H1 (cell line): ENCODE measurements around the gene THRB. TPM values are rescaled to one million over a fixed set of nuclear protein-coding genes. Genes with fewer than 3 reads are reported as not detected.

Experiments
- polyA plus RNA-seq, 7 experiments: library from polyadenylated mRNA; depleted of rRNA in 3 of 7; stranded (reverse) in 5 of 7; unstranded in 2 of 7; fragments of >200 nt in 5 of 7; fragments of 200-250 nt in 2 of 7; gene quantifications; 1 replicate in 5 of 7; 2 replicates in 1 of 7; 4 replicates in 1 of 7; pipeline versions ENCODE4 v1.2.1 to v1.2.3, GENCODE V29; 2011 to 2013; ENCODE audit warnings: missing spikeins in 2 of 7, mixed read lengths in 2 of 7
- total RNA-seq: library from RNA; stranded (reverse); fragmentation: NEBNext Ultra II Directional; extraction: Animal tissue kit (Norgen Biotek cat#: 25700); gene quantifications from 2 replicates; pipeline ENCODE4 v1.2.1, GENCODE V29; 2021
- TF ChIP-seq, protein P1 (sequence below): fragments of 300-600 bp; sonication (generic); IDR thresholded peaks from 2 replicates; pipeline ENCODE4 v1.7.1; 2012; ENCODE audit warnings: low read length, moderate library complexity, mild to moderate bottlenecking, inconsistent platforms; ENCODE audit not compliant: insufficient replicate concordance

Gene THRB
- total and polyA plus RNA-seq, 2 of the 8 experiments (the other 6 are each of a cell fraction or from before 2014, with no cell fraction given), result 0.98 to 3.9 TPM

DNA sequence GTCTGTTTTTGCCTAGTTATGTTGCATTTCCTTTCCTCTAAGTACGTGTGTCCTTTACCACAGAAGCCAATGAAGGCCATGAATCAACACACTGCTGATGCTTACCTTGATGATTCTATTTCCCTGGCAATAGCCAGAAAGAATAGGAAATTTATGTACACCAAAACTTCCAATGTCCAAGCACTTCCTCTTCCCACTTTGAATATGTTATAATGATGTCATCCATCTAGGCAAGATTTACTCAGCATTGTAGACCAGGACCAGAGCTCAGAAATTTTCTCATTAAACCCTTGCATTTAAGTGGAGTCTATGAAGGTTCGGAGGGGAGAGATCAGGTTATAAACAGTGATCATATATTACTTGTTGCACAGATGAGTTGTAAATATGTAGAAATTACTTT lies 126.0 kb downstream of the THRB start (continued):
- TF ChIP-seq, protein P1, sequence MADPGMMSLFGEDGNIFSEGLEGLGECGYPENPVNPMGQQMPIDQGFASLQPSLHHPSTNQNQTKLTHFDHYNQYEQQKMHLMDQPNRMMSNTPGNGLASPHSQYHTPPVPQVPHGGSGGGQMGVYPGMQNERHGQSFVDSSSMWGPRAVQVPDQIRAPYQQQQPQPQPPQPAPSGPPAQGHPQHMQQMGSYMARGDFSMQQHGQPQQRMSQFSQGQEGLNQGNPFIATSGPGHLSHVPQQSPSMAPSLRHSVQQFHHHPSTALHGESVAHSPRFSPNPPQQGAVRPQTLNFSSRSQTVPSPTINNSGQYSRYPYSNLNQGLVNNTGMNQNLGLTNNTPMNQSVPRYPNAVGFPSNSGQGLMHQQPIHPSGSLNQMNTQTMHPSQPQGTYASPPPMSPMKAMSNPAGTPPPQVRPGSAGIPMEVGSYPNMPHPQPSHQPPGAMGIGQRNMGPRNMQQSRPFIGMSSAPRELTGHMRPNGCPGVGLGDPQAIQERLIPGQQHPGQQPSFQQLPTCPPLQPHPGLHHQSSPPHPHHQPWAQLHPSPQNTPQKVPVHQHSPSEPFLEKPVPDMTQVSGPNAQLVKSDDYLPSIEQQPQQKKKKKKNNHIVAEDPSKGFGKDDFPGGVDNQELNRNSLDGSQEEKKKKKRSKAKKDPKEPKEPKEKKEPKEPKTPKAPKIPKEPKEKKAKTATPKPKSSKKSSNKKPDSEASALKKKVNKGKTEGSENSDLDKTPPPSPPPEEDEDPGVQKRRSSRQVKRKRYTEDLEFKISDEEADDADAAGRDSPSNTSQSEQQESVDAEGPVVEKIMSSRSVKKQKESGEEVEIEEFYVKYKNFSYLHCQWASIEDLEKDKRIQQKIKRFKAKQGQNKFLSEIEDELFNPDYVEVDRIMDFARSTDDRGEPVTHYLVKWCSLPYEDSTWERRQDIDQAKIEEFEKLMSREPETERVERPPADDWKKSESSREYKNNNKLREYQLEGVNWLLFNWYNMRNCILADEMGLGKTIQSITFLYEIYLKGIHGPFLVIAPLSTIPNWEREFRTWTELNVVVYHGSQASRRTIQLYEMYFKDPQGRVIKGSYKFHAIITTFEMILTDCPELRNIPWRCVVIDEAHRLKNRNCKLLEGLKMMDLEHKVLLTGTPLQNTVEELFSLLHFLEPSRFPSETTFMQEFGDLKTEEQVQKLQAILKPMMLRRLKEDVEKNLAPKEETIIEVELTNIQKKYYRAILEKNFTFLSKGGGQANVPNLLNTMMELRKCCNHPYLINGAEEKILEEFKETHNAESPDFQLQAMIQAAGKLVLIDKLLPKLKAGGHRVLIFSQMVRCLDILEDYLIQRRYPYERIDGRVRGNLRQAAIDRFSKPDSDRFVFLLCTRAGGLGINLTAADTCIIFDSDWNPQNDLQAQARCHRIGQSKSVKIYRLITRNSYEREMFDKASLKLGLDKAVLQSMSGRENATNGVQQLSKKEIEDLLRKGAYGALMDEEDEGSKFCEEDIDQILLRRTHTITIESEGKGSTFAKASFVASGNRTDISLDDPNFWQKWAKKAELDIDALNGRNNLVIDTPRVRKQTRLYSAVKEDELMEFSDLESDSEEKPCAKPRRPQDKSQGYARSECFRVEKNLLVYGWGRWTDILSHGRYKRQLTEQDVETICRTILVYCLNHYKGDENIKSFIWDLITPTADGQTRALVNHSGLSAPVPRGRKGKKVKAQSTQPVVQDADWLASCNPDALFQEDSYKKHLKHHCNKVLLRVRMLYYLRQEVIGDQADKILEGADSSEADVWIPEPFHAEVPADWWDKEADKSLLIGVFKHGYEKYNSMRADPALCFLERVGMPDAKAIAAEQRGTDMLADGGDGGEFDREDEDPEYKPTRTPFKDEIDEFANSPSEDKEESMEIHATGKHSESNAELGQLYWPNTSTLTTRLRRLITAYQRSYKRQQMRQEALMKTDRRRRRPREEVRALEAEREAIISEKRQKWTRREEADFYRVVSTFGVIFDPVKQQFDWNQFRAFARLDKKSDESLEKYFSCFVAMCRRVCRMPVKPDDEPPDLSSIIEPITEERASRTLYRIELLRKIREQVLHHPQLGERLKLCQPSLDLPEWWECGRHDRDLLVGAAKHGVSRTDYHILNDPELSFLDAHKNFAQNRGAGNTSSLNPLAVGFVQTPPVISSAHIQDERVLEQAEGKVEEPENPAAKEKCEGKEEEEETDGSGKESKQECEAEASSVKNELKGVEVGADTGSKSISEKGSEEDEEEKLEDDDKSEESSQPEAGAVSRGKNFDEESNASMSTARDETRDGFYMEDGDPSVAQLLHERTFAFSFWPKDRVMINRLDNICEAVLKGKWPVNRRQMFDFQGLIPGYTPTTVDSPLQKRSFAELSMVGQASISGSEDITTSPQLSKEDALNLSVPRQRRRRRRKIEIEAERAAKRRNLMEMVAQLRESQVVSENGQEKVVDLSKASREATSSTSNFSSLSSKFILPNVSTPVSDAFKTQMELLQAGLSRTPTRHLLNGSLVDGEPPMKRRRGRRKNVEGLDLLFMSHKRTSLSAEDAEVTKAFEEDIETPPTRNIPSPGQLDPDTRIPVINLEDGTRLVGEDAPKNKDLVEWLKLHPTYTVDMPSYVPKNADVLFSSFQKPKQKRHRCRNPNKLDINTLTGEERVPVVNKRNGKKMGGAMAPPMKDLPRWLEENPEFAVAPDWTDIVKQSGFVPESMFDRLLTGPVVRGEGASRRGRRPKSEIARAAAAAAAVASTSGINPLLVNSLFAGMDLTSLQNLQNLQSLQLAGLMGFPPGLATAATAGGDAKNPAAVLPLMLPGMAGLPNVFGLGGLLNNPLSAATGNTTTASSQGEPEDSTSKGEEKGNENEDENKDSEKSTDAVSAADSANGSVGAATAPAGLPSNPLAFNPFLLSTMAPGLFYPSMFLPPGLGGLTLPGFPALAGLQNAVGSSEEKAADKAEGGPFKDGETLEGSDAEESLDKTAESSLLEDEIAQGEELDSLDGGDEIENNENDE, result no peak
